GM13976 (cell line): ENCODE results near the gene MYBBP1A.

Source experiments
- DNase-seq: peaks from one replicate; pipeline ENCODE4 v3.0.0; 2012; ENCODE audit warnings: low spot score
- CTCF ChIP-seq: IDR thresholded peaks from 2 replicates; pipeline ENCODE4 v1.5.1; 2012; ENCODE audit warnings: borderline replicate concordance, mild to moderate bottlenecking; ENCODE audit not compliant: insufficient read depth; ENCODE audit errors: extremely low read depth, missing control alignments, control extremely low read depth
- in situ Hi-C: fragments of 300-500 bp; cut with MboI; formaldehyde crosslinking; loops from one replicate; pipeline ENCODE4 v1.12.0; 2022; ENCODE audit warnings: low sequenced_read_pairs, mixed read lengths, inconsistent platforms; ENCODE audit not compliant: unreplicated experiment

The MYBBP1A gene

GRCh38 chr17:4520060-4520893 lies 34.9 kb downstream of the MYBBP1A start:
- no peak for TF ChIP-seq CTCF
- in situ Hi-C loops, result no loop called here
- no peak for DNase-seq

- TF ChIP-seq CTCF, result no peak
- DNase-seq, result no peak
- in situ Hi-C loops, result no loop called here
These were observed 35.8 kb downstream of the MYBBP1A start for GRCh38 chr17:4519361-4519788.

- no peak for DNase-seq
- in situ Hi-C loops, result no loop called here
- no peak for TF ChIP-seq CTCF
These were observed 36.3 kb downstream of the MYBBP1A start for GRCh38 chr17:4518901-4519300.

- no peak for DNase-seq
- TF ChIP-seq CTCF, result no peak
- in situ Hi-C loops, result no loop called here
These were observed 38.4 kb downstream of the MYBBP1A start for GRCh38 chr17:4516735-4517134.

- in situ Hi-C loops, result no loop called here
- TF ChIP-seq CTCF, result no peak
- no peak for DNase-seq
These were observed 39.7 kb downstream of the MYBBP1A start for GRCh38 chr17:4515501-4515900.

GRCh38 chr17:4514779-4515178 lies 40.4 kb downstream of the MYBBP1A start:
- no peak for TF ChIP-seq CTCF
- no peak for DNase-seq
- in situ Hi-C loops, result no loop called here
